BJ (cell line): ENCODE data around the gene TNS4. TPM values are rescaled to one million over a fixed set of nuclear protein-coding genes. Genes with fewer than 3 reads are reported as not detected.

Source experiments
- CTCF ChIA-PET: fragments of 350-600 bp; formaldehyde crosslinking; extraction: SDS; loops from one replicate; lab custom pipeline; 2021; ENCODE audit warnings: antibody characterized with exemption, inconsistent platforms; lab: Yijun Ruan, JAX
- POLR2A ChIA-PET: fragments of 300-600 bp; sonication (Branson Sonifier 250); formaldehyde crosslinking; extraction: SDS; loops from one replicate; lab custom pipeline; 2021; ENCODE audit warnings: antibody characterized with exemption; lab: Charles Lee
- DNase-seq: peaks from one replicate; pipeline ENCODE4 v3.0.0-alpha.2; 2011; ENCODE audit warnings: low read depth
- H3K27me3 ChIP-seq: 2 replicates; pipeline ENCODE4 v1.6.0; 2011; ENCODE audit warnings: low read length; ENCODE audit not compliant: control insufficient read depth, insufficient read depth
- H3K36me3 ChIP-seq: 2 replicates; pipeline ENCODE4 v1.5.1; 2011; ENCODE audit warnings: low read length; ENCODE audit not compliant: control insufficient read depth, insufficient read depth
- H3K4me3 ChIP-seq: 2 replicates; pipeline ENCODE4 v1.5.1; 2011; ENCODE audit warnings: low read depth, mild to moderate bottlenecking, control low read depth, low read length
- polyA plus RNA-seq: library from polyadenylated mRNA; depleted of rRNA; stranded (reverse); fragments of >200 nt; gene quantifications from 2 replicates; pipeline ENCODE4 v1.2.3, GENCODE V29; 2011
- TF ChIP-seq, protein P1 (sequence below): IDR thresholded peaks from 2 replicates; pipeline ENCODE4 v1.5.1; 2011; ENCODE audit warnings: low read depth, mild to moderate bottlenecking, control low read depth, inconsistent platforms, low read length, moderate library complexity; ENCODE audit not compliant: insufficient read depth

The TNS4 gene
- polyA plus RNA-seq, 1 experiment, result 0.40 TPM

DNA sequence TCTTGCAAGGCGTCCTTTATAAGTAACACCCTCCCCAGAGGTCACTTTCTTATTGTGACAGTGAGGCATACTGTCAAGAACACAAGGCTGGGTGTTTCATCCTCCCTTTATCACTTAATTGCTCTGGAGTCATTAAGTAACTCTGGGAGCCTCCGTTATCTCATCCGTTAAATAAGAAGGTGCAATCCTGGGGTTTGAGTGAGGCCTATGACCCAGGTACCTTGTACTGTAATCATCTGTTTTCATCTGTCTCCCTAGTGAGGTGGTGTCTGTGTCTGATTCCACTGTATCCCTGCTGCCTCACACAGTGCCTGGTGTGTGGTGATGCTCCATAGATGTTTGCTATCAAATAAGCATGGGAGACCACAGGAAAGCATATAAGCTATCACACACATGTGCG lies 17.7 kb downstream of the TNS4 start:
- CTCF ChIA-PET, result no interaction called here
- no peak for DNase-seq
- H3K4me3 ChIP-seq, result no peak overlapping the region
- POLR2A ChIA-PET, result no interaction called here
- H3K36me3 ChIP-seq, result no peaks in the 10 kb centered on the region
- no peaks in the 10 kb centered on the region for H3K27me3 ChIP-seq
- TF ChIP-seq, protein P1, sequence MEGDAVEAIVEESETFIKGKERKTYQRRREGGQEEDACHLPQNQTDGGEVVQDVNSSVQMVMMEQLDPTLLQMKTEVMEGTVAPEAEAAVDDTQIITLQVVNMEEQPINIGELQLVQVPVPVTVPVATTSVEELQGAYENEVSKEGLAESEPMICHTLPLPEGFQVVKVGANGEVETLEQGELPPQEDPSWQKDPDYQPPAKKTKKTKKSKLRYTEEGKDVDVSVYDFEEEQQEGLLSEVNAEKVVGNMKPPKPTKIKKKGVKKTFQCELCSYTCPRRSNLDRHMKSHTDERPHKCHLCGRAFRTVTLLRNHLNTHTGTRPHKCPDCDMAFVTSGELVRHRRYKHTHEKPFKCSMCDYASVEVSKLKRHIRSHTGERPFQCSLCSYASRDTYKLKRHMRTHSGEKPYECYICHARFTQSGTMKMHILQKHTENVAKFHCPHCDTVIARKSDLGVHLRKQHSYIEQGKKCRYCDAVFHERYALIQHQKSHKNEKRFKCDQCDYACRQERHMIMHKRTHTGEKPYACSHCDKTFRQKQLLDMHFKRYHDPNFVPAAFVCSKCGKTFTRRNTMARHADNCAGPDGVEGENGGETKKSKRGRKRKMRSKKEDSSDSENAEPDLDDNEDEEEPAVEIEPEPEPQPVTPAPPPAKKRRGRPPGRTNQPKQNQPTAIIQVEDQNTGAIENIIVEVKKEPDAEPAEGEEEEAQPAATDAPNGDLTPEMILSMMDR, result no peak

DNA sequence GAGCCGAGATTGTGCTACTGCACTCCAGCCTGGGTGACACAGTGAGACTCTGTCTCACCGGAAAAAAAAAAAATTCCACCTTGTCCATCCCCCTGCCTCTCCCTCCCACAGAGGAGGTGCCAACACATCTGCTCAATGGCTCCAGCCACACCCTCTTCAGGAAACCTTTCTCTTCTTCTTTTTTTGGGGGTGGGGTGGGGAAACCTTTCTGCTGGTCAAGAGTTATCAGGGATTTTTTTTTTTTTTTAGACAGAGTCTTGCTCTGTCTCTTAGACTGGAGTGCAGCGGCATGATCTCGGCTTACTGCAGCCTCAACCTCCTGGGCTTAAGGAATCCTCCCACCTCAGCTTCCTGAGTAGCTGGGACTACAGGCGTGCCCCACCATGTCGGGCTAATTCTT lies 18.7 kb downstream of the TNS4 start:
- H3K36me3 ChIP-seq, result no peaks in the 10 kb centered on the region
- no peak overlapping the region for H3K4me3 ChIP-seq
- no peaks in the 10 kb centered on the region for H3K27me3 ChIP-seq
- TF ChIP-seq, protein P1, result no peak
- ChIA-PET POLR2A (no interaction called here), CTCF (interaction anchor here (0.5 to 3.0 kb wide), 3 partner anchors 41 to 1207 kb away, joined by 3 to 16 read pairs (median 4); no protein-coding TSS in a partner anchor)
- no peak for DNase-seq

DNA sequence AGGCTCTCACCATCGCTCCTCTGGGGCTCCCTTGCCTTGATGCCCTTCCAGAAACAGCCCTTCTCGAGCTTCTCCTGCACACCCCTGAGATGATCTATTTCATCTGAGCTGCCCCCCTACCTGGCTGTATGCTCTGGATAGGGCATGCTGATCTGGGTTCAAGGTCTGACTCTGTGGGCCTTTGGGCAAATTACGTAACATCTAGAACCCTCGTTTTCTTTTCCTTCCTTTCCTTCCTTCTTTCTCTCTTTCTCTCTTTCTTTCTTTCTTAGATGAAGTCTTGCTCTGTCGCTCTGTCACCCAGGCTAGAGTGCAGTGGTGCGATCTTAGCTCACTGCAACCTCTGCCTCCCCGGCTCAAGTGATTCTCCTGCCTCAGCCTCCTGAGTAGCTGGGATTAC lies 20.3 kb downstream of the TNS4 start:
- H3K27me3 ChIP-seq, result no peaks in the 10 kb centered on the region
- TF ChIP-seq, protein P1, result no peak
- no peak for DNase-seq
- no peaks in the 10 kb centered on the region for H3K36me3 ChIP-seq
- H3K4me3 ChIP-seq, result no peak overlapping the region
- ChIA-PET CTCF (interaction anchor here (0.8 to 3.0 kb wide), 6 partner anchors 9 to 79 kb away, joined by 3 to 16 read pairs (median 3); no protein-coding TSS in a partner anchor), POLR2A (no interaction called here)

DNA sequence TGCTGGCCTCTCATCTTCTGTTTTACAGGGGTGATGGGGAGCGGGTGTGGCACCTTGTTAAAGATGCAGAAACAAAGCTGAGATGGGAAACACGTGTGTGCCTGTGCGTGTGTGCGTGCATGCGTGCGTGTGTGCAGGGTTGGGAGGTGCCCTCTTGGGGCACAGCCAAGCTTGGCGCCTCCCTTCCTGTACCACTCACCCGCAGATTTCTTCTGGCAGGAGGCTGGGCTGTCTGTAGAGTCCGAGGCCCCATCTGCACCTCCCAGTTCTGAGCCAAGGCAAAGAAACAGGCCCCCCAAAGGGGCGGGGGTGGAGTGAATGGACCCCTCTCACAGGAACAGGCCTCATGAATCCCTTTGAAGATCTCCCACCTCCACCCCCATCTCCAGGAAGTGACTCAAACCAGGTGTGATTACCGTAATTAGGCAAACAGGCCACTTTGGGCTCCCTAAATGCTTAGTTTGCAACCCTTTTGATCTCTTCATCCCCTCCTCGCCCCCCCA lies 20.9 kb downstream of the TNS4 start:
- H3K4me3 ChIP-seq, result no peak overlapping the region
- TF ChIP-seq, protein P1, result no peak
- CTCF ChIA-PET, result interaction anchor here (0.7 to 3.0 kb wide), 5 partner anchors 15 to 80 kb away, joined by 3 to 16 read pairs (median 3); no protein-coding TSS in a partner anchor
- DNase-seq, result peak; percentile 47
- POLR2A ChIA-PET, result no interaction called here
- H3K36me3 ChIP-seq, result no peaks in the 10 kb centered on the region
- no peaks in the 10 kb centered on the region for H3K27me3 ChIP-seq

DNA sequence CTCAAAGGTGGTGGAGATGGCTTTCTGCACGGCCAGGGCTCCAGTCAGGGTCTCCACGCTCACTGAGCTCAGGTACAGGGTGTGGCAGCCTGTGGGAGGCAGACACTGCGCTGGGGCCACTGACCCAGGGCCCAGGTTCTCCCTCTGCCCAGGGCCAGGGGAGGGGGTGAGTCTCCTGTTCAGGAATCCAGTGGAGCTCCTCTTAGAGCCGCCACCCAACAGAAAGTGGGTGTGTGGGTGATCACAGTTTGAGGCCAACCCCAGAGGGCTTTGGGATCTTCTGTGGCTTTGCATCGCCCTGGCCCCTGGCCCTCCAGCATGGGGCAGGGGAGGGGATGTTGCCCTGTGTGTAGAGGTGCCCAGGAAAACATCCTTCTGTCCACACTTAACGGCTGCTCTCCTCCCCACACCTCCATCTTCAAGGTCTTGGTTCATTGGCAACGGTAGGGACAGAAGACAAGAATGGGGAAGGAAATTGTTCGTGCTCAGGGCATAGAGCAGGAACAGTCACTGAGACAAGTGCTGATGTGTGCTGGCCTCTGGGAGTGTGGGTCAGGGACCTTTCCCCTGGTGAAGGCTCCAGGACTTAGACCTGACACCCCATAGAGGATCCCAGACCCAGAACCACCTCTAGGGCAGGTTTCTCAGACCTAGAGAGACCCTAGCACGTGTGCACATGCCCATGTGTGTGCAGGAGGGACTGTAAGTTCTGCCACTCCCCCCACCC lies 21.5 kb downstream of the TNS4 start:
- DNase-seq, result no peak
- no peaks in the 10 kb centered on the region for H3K27me3 ChIP-seq
- no peak overlapping the region for H3K4me3 ChIP-seq
- POLR2A ChIA-PET, result no interaction called here
- CTCF ChIA-PET, result interaction anchor here (0.6 to 6.1 kb wide), 9 partner anchors 17 to 81 kb away, joined by 3 to 98 read pairs (median 4); no protein-coding TSS in a partner anchor
- TF ChIP-seq, protein P1, result no peak
- no peaks in the 10 kb centered on the region for H3K36me3 ChIP-seq
